GM23338 (cell line): ENCODE measurements around the gene TNC.

ENCODE experiments used
- EZH2 ChIP-seq: fragments of 200-600 bp; sonication (generic); IDR thresholded peaks from one replicate; pipeline ENCODE4 v1.8.0; 2017; ENCODE audit warnings: antibody characterized with exemption, mild to moderate bottlenecking, low read depth; ENCODE audit not compliant: unreplicated experiment
- JUNB ChIP-seq: IDR thresholded peaks from one replicate; pipeline ENCODE4 v1.6.1; 2016; ENCODE audit warnings: antibody characterized with exemption; ENCODE audit not compliant: unreplicated experiment
- POLR2AphosphoS5 ChIP-seq: IDR thresholded peaks from 2 replicates; pipeline ENCODE4 v1.6.1; 2016; ENCODE audit warnings: antibody characterized with exemption, low read depth
- ZNF114 ChIP-seq: fragments of 250-450 bp; sonication (Bioruptor Pico); IDR thresholded peaks from 2 replicates; pipeline ENCODE4 v1.5.0; 2020; ENCODE audit warnings: mild to moderate bottlenecking, moderate library complexity
- TF ChIP-seq, protein P1 (sequence below), 2 experiments: fragments of 200-600 bp in 1 of 2; sonication (generic) in 1 of 2; conservative IDR thresholded peaks; 2 replicates each; pipeline versions ENCODE4 v1.5.1 to v1.6.1; 2016 to 2017; ENCODE audit warnings: antibody characterized with exemption in 2 of 2, low read depth in 2 of 2, mild to moderate bottlenecking in 2 of 2, moderate library complexity in 1 of 2
- TF ChIP-seq, protein P2 (sequence below): IDR thresholded peaks from one replicate; pipeline ENCODE4 v1.6.1; 2018; ENCODE audit warnings: antibody characterized with exemption; ENCODE audit not compliant: unreplicated experiment

DNA sequence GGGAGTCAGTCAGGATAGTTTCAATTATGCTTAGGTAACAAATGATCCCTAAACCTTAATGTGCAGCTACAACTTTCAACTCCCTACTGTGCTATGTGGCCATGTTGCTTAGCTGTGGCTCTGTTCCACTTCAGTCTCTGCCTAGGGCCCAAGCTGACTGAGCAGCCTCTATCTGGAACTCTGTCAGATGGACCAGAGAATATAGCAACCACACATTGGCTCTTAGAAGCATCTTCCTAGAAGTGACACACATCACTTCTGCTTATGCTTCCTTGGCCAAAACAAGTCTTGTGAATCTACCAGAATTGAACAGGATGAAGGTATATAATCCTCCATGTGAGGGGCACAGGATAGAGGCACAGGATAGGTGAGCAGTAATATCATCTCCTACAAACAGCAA is 36.7 kb upstream of the TNC start:
- TF ChIP-seq JUNB = no peak
- TF ChIP-seq, protein P1, sequence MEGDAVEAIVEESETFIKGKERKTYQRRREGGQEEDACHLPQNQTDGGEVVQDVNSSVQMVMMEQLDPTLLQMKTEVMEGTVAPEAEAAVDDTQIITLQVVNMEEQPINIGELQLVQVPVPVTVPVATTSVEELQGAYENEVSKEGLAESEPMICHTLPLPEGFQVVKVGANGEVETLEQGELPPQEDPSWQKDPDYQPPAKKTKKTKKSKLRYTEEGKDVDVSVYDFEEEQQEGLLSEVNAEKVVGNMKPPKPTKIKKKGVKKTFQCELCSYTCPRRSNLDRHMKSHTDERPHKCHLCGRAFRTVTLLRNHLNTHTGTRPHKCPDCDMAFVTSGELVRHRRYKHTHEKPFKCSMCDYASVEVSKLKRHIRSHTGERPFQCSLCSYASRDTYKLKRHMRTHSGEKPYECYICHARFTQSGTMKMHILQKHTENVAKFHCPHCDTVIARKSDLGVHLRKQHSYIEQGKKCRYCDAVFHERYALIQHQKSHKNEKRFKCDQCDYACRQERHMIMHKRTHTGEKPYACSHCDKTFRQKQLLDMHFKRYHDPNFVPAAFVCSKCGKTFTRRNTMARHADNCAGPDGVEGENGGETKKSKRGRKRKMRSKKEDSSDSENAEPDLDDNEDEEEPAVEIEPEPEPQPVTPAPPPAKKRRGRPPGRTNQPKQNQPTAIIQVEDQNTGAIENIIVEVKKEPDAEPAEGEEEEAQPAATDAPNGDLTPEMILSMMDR (conservative IDR thresholded peaks at IDR 0.05; ENCODE audit: low read depth in 2 of 2) = no peak
- TF ChIP-seq, protein P2, sequence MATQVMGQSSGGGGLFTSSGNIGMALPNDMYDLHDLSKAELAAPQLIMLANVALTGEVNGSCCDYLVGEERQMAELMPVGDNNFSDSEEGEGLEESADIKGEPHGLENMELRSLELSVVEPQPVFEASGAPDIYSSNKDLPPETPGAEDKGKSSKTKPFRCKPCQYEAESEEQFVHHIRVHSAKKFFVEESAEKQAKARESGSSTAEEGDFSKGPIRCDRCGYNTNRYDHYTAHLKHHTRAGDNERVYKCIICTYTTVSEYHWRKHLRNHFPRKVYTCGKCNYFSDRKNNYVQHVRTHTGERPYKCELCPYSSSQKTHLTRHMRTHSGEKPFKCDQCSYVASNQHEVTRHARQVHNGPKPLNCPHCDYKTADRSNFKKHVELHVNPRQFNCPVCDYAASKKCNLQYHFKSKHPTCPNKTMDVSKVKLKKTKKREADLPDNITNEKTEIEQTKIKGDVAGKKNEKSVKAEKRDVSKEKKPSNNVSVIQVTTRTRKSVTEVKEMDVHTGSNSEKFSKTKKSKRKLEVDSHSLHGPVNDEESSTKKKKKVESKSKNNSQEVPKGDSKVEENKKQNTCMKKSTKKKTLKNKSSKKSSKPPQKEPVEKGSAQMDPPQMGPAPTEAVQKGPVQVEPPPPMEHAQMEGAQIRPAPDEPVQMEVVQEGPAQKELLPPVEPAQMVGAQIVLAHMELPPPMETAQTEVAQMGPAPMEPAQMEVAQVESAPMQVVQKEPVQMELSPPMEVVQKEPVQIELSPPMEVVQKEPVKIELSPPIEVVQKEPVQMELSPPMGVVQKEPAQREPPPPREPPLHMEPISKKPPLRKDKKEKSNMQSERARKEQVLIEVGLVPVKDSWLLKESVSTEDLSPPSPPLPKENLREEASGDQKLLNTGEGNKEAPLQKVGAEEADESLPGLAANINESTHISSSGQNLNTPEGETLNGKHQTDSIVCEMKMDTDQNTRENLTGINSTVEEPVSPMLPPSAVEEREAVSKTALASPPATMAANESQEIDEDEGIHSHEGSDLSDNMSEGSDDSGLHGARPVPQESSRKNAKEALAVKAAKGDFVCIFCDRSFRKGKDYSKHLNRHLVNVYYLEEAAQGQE = no peak
- no peak for TF ChIP-seq POLR2AphosphoS5
- TF ChIP-seq EZH2 = no peak
- TF ChIP-seq ZNF114 = no peak
